C4-2B (cell line): ENCODE data around the gene C6orf118.

Source experiments
- H3K27ac ChIP-seq: fragments of 450-650 bp; 2 replicates; pipeline ENCODE4 v1.5.1; 2017
- CTCF ChIP-seq: fragments of 450-650 bp; conservative IDR thresholded peaks from 2 replicates; pipeline ENCODE4 v1.5.1; 2017; ENCODE audit warnings: mild to moderate bottlenecking
- ZFX ChIP-seq: fragments of 450-650 bp; IDR thresholded peaks from 2 replicates; pipeline ENCODE4 v1.6.1; 2017

Gene C6orf118

DNA sequence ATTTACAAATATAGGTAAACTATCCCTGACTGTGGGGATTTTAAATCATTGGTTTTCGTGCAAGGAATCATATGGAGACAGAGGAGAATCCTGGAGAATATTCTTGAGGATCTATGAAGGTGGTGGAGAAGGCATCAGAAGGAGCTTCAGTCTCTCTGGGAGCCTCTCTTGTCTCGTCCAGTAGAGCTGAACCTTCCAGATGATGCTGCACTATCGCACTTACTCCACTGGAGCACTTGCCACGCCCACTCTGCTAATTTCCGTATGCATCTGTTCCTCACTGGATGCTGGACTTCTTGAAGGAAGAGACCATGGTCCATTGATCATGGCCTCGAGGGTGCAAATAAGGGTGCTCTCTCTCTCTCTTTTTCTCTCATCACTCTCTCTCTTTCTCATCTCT, 36.8 kb downstream of the C6orf118 start:
- TF ChIP-seq ZFX (no peak), CTCF (no peak)
- no peak overlapping the region for H3K27ac ChIP-seq

DNA sequence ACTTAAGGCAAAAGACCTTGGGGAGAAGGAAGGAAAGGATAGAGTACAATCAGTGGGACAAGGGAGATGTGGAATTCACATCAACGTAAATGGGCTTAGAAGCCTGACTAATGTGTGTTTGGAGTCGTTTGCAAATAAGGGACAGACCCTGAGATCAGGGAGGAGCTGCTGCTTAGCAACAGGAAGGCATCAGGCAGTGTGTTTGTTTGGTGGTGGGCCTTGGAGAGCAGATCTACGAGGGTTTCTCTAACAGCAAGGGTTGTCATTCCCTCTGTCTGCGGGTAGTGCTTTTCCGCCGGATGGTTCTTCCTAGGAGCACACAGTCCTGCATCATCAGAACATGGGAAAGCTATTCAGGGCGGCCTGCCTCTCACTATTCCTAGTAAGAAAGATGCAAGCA, 40.4 kb downstream of the C6orf118 start:
- no peak overlapping the region for H3K27ac ChIP-seq
- TF ChIP-seq CTCF (no peak), ZFX (no peak)

- TF ChIP-seq CTCF = no peak
- TF ChIP-seq ZFX = no peak
- H3K27ac ChIP-seq = no peak overlapping the region
These were observed 42.8 kb downstream of the C6orf118 start for GRCh38 chr6:165266621-165267020.

DNA sequence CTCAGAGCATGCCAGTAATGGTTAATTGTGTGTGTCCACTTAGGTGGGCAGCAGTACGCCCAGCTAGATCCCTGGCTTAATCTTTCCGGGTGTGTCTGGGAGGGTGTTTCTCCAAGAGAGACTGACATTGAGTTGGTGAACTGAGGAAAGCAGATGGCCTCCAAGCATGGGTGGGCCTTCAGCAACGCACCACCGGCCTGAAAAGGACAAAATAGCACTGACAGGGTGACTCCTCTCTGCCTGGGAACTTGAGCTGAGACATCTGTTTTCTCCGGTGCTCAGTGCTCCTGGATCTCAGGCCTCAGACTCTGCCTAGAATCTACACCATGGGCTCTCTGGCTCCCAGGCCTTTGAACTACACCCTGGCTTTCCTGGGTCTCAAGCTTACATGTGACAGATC, 43.2 kb downstream of the C6orf118 start:
- H3K27ac ChIP-seq = no peak overlapping the region
- TF ChIP-seq ZFX (no peak), CTCF (no peak)

DNA sequence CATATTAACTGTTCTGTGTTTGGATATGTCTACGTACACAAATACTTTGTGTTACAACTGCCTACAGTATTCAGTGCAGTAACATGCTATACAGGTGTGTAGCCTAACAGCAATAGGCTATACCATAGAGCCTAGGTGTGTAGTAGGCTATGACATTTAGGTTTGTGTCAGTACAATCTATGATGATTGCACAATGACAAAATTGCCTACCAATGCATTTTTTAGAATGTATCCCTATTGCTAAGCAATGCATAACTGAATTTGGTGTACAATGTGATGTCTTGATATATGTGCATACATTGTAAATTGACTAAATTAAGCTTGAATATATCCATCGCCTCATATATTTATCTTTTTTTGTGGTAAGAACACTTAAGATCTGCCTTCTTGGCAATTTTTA, 48.9 kb downstream of the C6orf118 start:
- TF ChIP-seq CTCF (no peak), ZFX (no peak)

GRCh38 chr6:165249808-165250207, 59.6 kb downstream of the C6orf118 start:
- TF ChIP-seq CTCF = no peak
- TF ChIP-seq ZFX = no peak
- H3K27ac ChIP-seq = no peak overlapping the region

More for the DNA sequence above, 48.9 kb downstream of the C6orf118 start:
- no peak overlapping the region for H3K27ac ChIP-seq

DNA sequence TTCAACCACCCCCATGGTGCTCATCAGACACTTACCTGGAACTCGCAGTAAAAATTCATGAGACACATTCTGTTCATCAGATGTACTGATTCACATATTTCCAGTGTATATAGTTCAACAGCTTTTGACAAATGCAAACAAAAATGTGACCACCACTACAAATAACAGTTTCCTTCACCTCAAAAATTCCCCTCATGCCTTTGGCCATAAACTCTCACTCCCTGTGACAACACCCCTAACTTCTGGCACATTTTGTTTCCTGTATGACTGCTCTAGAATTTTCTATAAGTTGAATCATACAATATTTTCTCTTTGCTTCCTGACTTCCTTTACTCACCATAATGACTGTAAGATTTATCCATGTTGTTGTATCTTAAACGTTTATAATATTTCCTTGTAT, 63.7 kb downstream of the C6orf118 start:
- TF ChIP-seq CTCF (peak; percentile 38), ZFX (no peak)
- H3K27ac ChIP-seq = no peak overlapping the region
